Cerebellar cortex (tissue), 1 donor: ENCODE measurements around the gene SAP130.
A peak's percentile ranks its signal among the peaks of the same experiment; 100 is the strongest.

Source experiments
- DNase-seq: peaks from one replicate; pipeline ENCODE4 v3.0.0-alpha.2; 2015; ENCODE audit warnings: low spot score

SAP130 gene

GRCh38 chr2:128027801-128028667 is at the start of gene SAP130:
Gene SAP130 (minus strand): TSS chr2:128028059. CDS start chr2:128026292, 1,767 bp downstream.
- peak; percentile 95 for DNase-seq

- DNase-seq, result no peak
These were observed 48.7 kb upstream of the SAP130 start for GRCh38 chr2:128076461-128077106.

GRCh38 chr2:128073278-128073677 is 45.4 kb upstream of the SAP130 start:
- DNase-seq, result no peak

GRCh38 chr2:128069769-128070168 is 41.9 kb upstream of the SAP130 start:
- no peak for DNase-seq

GRCh38 chr2:128064353-128064752 is 36.5 kb upstream of the SAP130 start:
- DNase-seq, result no peak

- DNase-seq, result no peak
These were observed 34.7 kb upstream of the SAP130 start for GRCh38 chr2:128062571-128062970.

DNA sequence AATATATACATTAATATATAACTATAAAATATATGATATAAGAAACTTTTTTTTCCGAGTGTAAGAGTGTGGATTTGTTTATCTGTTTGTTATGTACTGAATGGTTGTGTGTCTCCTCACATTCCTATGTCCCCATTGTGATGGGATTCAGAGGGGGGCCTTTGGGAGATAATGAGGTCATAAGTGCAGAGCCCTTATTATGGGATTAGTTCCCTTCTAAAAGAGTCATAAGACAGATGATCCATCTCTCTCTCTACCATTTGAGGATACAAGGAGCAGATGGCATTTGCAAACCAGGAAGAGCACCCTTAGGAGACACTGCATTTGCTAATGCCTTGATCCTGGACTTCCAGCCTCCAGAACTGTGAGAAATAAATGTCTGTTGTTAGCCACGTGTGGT is 30.3 kb upstream of the SAP130 start:
- DNase-seq, result no peak

DNA sequence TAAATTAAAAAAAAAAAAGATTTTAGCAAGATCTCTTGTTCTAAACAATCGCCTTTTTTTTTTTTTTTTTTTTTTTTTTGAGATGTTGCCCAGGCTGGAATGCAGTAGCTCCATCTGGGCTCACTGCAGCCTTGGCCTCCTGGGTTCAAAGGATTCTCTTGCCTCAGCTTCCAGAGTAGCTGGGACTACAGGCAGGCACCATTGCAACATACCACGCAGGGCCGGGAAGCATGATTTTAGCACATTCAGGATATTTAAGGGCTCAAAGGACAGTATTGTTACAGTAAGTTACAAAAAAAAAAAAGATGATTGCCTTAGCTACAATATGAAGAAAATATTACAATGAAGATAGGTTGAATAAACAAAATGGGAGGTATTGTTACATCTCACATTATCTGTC is 29.5 kb upstream of the SAP130 start:
- DNase-seq, result no peak

- DNase-seq, result no peak
These were observed 26.4 kb upstream of the SAP130 start for GRCh38 chr2:128054104-128054885.

DNA sequence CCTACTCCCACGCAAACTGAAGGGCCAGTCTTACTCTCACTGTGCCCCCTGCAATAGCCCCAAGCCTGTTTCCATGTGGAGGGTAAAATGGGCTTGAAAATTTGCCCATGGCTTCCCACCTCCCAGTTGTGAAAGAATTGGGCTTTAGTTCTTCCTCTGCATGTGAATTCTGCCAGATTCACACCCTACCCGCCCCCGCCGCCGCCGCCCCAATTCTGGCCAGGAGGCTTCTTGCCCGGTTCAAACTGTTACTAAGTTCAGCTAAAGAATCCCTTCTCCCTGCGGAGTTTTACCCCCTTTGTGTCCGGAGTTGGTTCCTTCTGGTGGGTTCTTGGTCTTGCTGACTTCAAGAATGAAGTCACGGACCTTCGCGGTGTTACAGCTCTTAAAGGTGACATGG is 25.5 kb upstream of the SAP130 start:
- no peak for DNase-seq

GRCh38 chr2:128043041-128043440 is 15.2 kb upstream of the SAP130 start:
- no peak for DNase-seq

GRCh38 chr2:128041561-128041960 is 13.7 kb upstream of the SAP130 start:
- DNase-seq, result no peak

- DNase-seq, result no peak
These were observed 12.4 kb upstream of the SAP130 start for GRCh38 chr2:128040166-128040771.

DNA sequence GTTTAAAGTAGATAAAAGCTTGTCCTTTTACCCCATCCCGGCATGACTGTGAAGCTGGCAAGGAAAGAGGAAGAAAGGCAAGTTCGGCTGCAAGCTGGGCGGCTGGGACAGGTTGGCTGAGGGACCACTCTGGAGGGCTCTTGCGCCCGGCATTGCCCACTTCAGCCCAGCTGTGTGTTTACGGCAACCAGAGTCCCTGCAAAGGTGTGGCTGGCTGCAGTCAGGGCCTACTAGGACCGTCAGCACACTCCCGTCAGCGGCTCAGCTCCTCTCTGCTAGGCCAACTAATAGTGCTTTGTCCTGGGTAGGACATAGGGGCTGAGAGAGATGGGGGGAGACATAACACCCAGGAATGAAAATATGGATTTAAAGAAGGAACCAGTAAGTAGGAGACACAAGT is 11.7 kb upstream of the SAP130 start:
- DNase-seq, result no peak

DNA sequence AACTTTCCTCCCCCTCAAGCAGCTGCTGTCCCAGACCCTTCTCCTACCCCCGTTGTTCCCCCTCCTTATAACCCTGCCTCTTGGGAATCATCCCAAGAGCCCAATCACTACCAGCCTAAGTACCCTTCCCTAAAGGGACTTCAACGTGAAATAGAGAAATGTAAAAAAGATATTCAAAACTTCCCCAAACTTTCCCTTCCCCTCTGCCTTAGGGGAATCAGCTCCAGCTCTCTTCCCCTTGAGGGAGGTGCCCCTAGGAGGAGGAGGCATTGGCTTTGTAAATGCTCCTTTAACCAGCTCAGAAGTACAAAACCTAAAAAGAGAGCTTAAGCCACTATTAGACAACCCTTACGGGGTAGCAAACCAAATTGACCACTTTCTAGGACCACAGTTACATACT is 10.6 kb upstream of the SAP130 start:
- DNase-seq, result no peak

DNA sequence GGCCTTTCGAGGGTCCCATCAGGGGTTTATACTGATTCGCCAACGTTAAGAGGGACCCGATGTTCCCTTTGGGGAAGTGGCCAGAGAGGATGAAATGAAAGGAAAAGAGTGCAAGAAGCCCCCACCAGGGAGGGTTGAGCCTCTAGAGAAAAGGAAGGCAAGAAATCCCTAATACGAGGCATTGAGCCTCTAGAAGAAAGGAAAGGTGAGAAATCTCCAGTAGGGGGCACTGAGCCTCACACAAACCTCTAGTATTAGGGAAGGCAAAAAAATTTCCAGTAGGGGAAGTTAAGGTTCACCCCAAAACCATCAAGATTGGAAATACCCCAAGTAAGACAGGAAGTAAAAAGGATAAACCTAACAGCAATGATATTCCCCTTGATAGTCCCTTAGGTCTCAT is 9.8 kb upstream of the SAP130 start:
- DNase-seq, result no peak

GRCh38 chr2:128036748-128037607 is 9.1 kb upstream of the SAP130 start:
- DNase-seq, result no peak

DNA sequence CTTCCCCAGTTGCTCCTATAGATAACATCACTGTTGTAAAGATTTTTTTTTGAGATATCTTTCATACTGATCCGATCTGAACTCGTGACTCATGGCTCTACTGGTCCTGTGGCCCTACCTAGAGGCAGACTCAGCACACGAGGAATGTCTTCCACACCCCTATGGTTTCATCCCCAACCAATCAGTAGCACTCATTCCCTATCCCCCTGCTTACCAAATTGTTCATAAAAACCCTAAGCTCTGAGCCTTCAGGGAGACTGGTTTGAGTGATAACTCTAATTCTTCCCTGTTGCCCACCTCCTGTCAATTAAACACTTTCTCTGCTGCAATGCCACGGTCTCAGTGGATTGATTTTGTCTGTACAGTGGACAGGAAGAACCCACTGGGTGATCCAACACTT is 4.2 kb upstream of the SAP130 start:
- no peak for DNase-seq

- DNase-seq, result no peak
These were observed 802 bp upstream of the SAP130 start for GRCh38 chr2:128028668-128029054.

- peak; percentile 98 for DNase-seq
These were observed 520 bp downstream of the SAP130 start for GRCh38 chr2:128027278-128027800.
